OCI-LY7 (cell line): Measurements from ENCODE around the gene FRMD1. TPM values are rescaled to one million over a fixed set of nuclear protein-coding genes. Genes with fewer than 3 reads are reported as not detected.

ENCODE experiments used
- BruUV-seq: library from RNA; stranded (reverse); fragments of 400-500 nt; replicated peaks from 2 replicates; lab custom pipeline; 2021; lab: Mats Ljungman, UMichigan
- CTCF ChIA-PET: fragments of 300-600 bp; sonication (Branson Sonifier 250); formaldehyde crosslinking; loops from one replicate; lab custom pipeline; 2022; ENCODE audit warnings: antibody characterized with exemption; ENCODE audit not compliant: unreplicated experiment; lab: Charles Lee
- POLR2A ChIA-PET: fragments of 300-600 bp; sonication (Branson Sonifier 250); formaldehyde crosslinking; loops from one replicate; lab custom pipeline; 2022; ENCODE audit warnings: antibody characterized with exemption; lab: Charles Lee
- DNase-seq: peaks from one replicate; pipeline ENCODE4 v3.0.0-alpha.2; 2015; ENCODE audit warnings: low spot score
- H2AFZ ChIP-seq: fragments of 200-600 bp; sonication (generic), shearing (Covaris generic); 2 replicates; pipeline ENCODE4 v1.6.1; 2014; ENCODE audit warnings: mild to moderate bottlenecking, antibody characterized with exemption, low read length, moderate library complexity
- H3K27ac ChIP-seq: fragments of 200-600 bp; sonication (generic); 2 replicates; pipeline ENCODE4 v1.5.1; 2014; ENCODE audit warnings: mixed run types, low read depth, mild to moderate bottlenecking, moderate library complexity, low read length, inconsistent platforms; ENCODE audit not compliant: poor library complexity, severe bottlenecking
- H3K36me3 ChIP-seq: fragments of 200-600 bp; sonication (generic); 2 replicates; pipeline ENCODE4 v1.6.1; 2014; ENCODE audit warnings: mild to moderate bottlenecking, antibody characterized with exemption, low read length, moderate library complexity, mixed read lengths; ENCODE audit not compliant: insufficient read depth
- H3K4me1 ChIP-seq: fragments of 200-600 bp; sonication (generic); 2 replicates; pipeline ENCODE4 v1.5.1; 2014; ENCODE audit warnings: mild to moderate bottlenecking, low read length; ENCODE audit not compliant: insufficient read depth, poor library complexity, severe bottlenecking
- H3K4me2 ChIP-seq: fragments of 200-600 bp; sonication (generic); 2 replicates; pipeline ENCODE4 v1.6.1; 2014; ENCODE audit warnings: mild to moderate bottlenecking, low read length
- H3K4me3 ChIP-seq: fragments of 200-600 bp; sonication (generic); 2 replicates; pipeline ENCODE4 v1.5.1; 2014; ENCODE audit warnings: mild to moderate bottlenecking, low read depth, low read length; ENCODE audit not compliant: poor library complexity, severe bottlenecking
- H3K79me2 ChIP-seq: fragments of 200-600 bp; sonication (generic); 2 replicates; pipeline ENCODE4 v1.6.1; 2016; ENCODE audit warnings: low read depth, mild to moderate bottlenecking, low read length, moderate library complexity, mixed read lengths; ENCODE audit not compliant: insufficient read depth
- H3K9me2 ChIP-seq: fragments of 200-600 bp; sonication (generic); 2 replicates; pipeline ENCODE4 v1.6.1; 2016; ENCODE audit warnings: mild to moderate bottlenecking, low read length, mixed read lengths; ENCODE audit not compliant: insufficient read depth
- H3K9me3 ChIP-seq: fragments of 200-600 bp; sonication (generic); 2 replicates; pipeline ENCODE4 v1.6.1; 2014; ENCODE audit warnings: mild to moderate bottlenecking, mixed run types, low read length, mixed read lengths
- H4K20me1 ChIP-seq: fragments of 200-600 bp; sonication (generic); 2 replicates; pipeline ENCODE4 v1.6.1; 2014; ENCODE audit warnings: mild to moderate bottlenecking, antibody characterized with exemption, low read length, moderate library complexity, mixed read lengths; ENCODE audit not compliant: insufficient read depth
- EZH2phosphoT487 ChIP-seq: fragments of 200-600 bp; sonication (generic); IDR thresholded peaks from 2 replicates; pipeline ENCODE4 v1.6.1; 2018; ENCODE audit warnings: low read depth, borderline replicate concordance, mild to moderate bottlenecking, mixed run types, antibody characterized with exemption, low read length, moderate library complexity, mixed read lengths
- intact Hi-C: fragments of 100-400 bp; cut with micrococcal nuclease; formaldehyde crosslinking; loops from one replicate; pipeline ENCODE4 v1.10.0; 2022; ENCODE audit not compliant: unreplicated experiment
- total RNA-seq, 2 experiments: library from RNA; depleted of rRNA in 1 of 2; stranded (reverse); fragments of >200 nt in 1 of 2; shearing (Covaris generic) in 1 of 2; gene quantifications; 2 replicates each; pipeline ENCODE4 v1.2.3, GENCODE V29; 2014 to 2022
- TF ChIP-seq, protein P1 (sequence below): fragments of 200-600 bp; sonication (generic); conservative IDR thresholded peaks from 2 replicates; pipeline ENCODE4 v1.5.1; 2014; ENCODE audit warnings: mild to moderate bottlenecking, antibody characterized with exemption, low read length, moderate library complexity, mixed read lengths

The FRMD1 gene
- total RNA-seq, 2 experiments from 2014 or later: not detected

DNA sequence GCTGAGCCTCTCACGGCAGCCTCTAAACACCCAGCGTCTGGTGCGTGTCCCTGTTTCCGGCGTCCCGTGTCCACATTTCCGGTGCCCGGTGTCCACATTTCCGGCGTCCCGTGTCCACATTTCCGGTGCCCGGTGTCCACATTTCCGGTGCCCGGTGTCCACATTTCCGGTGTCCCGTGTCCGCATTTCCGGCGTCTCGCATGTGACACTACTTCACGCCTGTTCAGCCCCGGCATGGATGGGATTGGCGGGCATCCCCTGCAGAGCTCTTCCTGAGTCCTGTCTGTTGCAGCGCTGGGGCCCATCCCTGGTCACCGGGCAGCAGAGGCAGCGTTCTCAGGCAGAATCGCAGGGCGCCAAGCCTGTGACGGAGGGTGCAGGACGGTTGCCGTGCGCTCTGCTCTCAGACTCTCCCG lies 3.2 kb downstream of the FRMD1 start:
- H3K27ac ChIP-seq: no peak overlapping the region
- no peaks in the 10 kb centered on the region for H4K20me1 ChIP-seq
- H2AFZ ChIP-seq: no peak overlapping the region
- intact Hi-C loops: no loop called here
- ChIA-PET CTCF (no interaction called here), POLR2A (no interaction called here)
- H3K4me2 ChIP-seq: no peak overlapping the region
- H3K36me3 ChIP-seq: no peaks in the 10 kb centered on the region
- TF ChIP-seq, protein P1, sequence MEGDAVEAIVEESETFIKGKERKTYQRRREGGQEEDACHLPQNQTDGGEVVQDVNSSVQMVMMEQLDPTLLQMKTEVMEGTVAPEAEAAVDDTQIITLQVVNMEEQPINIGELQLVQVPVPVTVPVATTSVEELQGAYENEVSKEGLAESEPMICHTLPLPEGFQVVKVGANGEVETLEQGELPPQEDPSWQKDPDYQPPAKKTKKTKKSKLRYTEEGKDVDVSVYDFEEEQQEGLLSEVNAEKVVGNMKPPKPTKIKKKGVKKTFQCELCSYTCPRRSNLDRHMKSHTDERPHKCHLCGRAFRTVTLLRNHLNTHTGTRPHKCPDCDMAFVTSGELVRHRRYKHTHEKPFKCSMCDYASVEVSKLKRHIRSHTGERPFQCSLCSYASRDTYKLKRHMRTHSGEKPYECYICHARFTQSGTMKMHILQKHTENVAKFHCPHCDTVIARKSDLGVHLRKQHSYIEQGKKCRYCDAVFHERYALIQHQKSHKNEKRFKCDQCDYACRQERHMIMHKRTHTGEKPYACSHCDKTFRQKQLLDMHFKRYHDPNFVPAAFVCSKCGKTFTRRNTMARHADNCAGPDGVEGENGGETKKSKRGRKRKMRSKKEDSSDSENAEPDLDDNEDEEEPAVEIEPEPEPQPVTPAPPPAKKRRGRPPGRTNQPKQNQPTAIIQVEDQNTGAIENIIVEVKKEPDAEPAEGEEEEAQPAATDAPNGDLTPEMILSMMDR: no peak
- no peak for TF ChIP-seq EZH2phosphoT487
- H3K9me3 ChIP-seq: no peaks in the 10 kb centered on the region
- no peaks in the 10 kb centered on the region for H3K4me1 ChIP-seq
- no TSS peak for BruUV-seq
- H3K79me2 ChIP-seq: no peaks in the 10 kb centered on the region
- no peak for DNase-seq
- H3K4me3 ChIP-seq: no peak overlapping the region
- H3K9me2 ChIP-seq: no peaks in the 10 kb centered on the region

DNA sequence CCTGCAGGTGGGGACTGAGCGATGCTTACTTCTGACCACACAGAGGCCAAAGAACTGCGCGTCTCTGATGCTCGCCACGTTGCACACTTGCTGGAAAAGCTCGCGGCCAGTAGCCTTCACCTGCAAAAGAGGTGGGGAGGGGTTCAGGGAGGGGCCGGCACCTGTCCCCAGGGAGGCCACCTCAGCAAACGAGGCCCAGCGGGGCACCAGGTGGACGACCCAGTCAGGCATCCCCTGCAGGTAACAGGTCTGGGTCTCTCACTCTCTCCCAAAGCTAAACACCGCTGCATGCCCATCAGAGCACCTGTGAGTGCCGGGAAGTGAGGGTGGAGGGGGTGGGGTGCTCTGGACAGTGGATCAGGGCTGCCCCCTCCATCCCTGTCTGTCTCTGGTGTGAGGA lies 3.8 kb downstream of the FRMD1 start:
- no peak overlapping the region for H3K4me2 ChIP-seq

More for the DNA sequence above, 3.8 kb downstream of the FRMD1 start:
- H3K4me1 ChIP-seq: no peaks in the 10 kb centered on the region
- H3K4me3 ChIP-seq: no peak overlapping the region
- BruUV-seq: no TSS peak
- no peak for DNase-seq
- intact Hi-C loops: no loop called here
- no peak overlapping the region for H2AFZ ChIP-seq
- H4K20me1 ChIP-seq: no peaks in the 10 kb centered on the region
- no peaks in the 10 kb centered on the region for H3K9me2 ChIP-seq
- no peaks in the 10 kb centered on the region for H3K79me2 ChIP-seq
- no peak overlapping the region for H3K27ac ChIP-seq
- H3K9me3 ChIP-seq: no peaks in the 10 kb centered on the region
- ChIA-PET CTCF (no interaction called here), POLR2A (no interaction called here)
- H3K36me3 ChIP-seq: no peaks in the 10 kb centered on the region
- TF ChIP-seq, protein P1: no peak
- no peak for TF ChIP-seq EZH2phosphoT487
